Cardiac septum (tissue), 1 donor: Measurements from ENCODE around the gene TGDS. TPM values are rescaled to one million over a fixed set of nuclear protein-coding genes. Genes with fewer than 3 reads are reported as not detected.
"Not testable (repeated sequence)": the region's sequence is repeated elsewhere in the genome, so short reads cannot be mapped to it uniquely, and the experiment has no call there.

ENCODE experiments used
- DNase-seq: peaks from one replicate; pipeline ENCODE4 v3.0.0-alpha.2; 2020; ENCODE audit warnings: low spot score
- intact Hi-C: fragments of 100-400 bp; cut with DNase I; formaldehyde crosslinking; loops from one replicate; pipeline ENCODE4 v1.14.0; 2022
- total RNA-seq: library from RNA; stranded (reverse); fragmentation: NEBNext Ultra II Directional; extraction: Animal tissue kit (Norgen Biotek cat#: 25700); gene quantifications from one replicate; pipeline ENCODE4 v1.2.1, GENCODE V29; 2021
- donor health status: DM: no; HTN: no; CAD: no.

TGDS gene
- total RNA-seq, 1 donor from 2014 or later = 4.9 TPM

DNA sequence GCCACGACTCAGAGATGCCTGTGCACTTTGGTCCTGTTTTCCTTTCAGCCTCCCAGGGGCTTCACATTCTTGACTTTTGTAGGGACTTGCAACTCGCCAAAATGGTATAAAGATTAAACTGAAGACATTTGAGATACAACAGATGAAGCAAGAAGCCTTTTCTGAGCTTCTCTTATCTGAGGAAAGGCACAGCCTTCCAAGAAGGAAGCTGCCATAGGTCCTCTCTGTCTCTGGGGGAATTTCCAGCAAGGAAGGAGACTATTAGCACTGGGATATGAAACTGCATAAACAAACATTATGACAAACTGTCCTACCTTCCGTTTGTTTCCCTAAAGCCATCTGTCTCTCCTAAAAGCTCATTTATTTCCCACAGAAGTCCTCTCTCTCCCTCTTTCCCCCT lies 39.3 kb downstream of the TGDS start:
- intact Hi-C loops = loop anchor here (5.0 kb wide), 1 partner anchor 74 kb away; no protein-coding TSS in a partner anchor
- DNase-seq = no peak

- no peak for DNase-seq
- intact Hi-C loops = loop anchor here (5.0 kb wide), 1 partner anchor 74 kb away; no protein-coding TSS in a partner anchor
Observed at GRCh38 chr13:94556041-94556440, 39.9 kb downstream of the TGDS start.

DNA sequence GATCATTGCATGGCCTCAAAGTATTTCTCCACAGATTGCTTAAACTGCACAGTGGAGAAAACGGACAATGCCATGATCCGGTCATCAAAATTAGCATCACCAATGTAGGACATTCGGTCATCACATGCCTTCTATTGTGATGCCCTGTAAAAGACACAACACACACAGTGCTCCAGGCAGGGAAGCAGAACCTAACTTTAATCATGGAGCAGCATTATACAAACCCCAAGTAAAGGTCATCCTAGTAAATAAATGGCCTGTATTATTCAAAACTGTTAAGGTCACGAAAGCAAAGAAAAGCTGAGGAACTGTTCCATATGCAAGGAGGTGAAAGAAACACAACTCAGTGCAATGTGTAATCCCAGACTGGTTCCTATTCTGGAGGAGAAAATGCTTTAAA lies 42.2 kb downstream of the TGDS start:
- intact Hi-C loops = no loop called here
- DNase-seq = no peak

DNA sequence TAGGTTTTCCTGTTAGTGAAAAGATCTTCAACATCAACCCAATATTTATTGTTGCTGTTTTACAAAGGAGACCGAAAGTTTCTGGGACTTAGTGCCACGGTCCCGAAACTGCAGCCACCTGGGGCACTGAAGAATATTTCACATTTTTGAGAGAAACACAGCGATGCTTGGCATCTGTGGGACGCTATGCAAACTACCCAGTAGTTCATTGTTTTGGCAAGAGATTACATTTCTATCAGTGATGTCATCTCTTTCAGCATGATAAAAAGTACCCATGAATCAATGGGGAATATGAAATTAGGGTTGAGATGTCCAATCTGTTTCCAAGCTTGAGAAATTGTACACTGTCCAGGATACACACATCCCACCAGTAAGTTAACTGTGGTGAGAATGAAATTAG lies 43.9 kb downstream of the TGDS start:
- intact Hi-C loops = no loop called here
- DNase-seq = no peak

DNA sequence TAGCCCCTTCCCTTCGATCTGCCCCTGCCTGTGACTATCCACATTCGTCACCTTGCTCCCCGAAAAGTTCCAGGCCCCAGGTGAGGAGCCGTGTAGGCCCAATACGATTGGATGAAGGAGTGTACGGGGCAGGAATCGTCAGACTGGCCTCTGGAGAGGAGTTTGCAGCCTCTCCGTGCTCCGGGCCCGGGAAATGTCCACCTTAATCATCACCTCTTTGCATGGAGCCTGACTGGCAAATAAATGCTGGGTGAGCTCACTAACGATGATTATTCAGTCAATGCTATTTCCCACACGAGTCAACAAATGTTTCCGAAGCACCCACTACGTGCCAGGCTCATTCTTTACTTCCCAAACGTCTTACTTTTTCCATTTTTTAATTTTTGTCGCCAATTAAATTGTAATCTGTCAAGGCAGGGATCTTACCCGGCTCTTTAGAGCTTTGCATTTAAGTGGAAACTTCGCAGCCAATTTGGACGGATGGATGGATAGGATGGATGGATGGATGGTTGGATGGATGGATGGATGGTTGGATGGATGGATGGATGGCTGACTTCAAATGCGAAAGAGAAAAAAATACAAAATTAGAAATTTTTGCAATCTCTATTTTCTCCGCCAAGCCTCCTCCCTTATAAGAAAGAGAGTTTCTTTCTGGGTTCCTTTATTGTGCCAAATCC lies 45.8 kb downstream of the TGDS start:
- intact Hi-C loops = no loop called here
- DNase-seq = no peak

GRCh38 chr13:94549232-94550061 lies 46.5 kb downstream of the TGDS start:
- DNase-seq = peak; percentile 92
- intact Hi-C loops = loop anchor here (2.0 kb wide), 1 partner anchor 51 kb away; the partner anchor contains the start of gene GPR180

- DNase-seq = peak; percentile 82
- intact Hi-C loops = loop anchor here (2.0 kb wide), 1 partner anchor 52 kb away; the partner anchor contains the start of gene GPR180
Observed at GRCh38 chr13:94548821-94549231, 47.1 kb downstream of the TGDS start.

DNA sequence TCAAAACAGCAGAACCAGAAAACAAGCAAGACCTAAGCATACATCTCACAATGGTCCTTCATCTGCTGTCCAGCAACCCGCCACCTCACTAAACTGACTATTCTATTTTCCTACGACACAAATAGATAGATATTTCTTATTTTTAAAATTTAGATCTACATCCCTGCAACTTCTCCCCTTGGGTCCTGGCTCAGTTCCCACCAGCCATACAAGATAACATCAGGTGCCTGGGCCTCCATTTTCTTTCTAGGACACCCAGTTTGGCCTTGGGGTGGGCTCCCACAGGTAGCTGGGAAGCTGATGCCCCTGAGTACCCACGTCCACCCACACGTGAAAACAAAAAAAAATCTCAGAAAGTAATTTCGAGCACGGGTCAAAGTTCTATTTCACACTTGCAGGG lies 47.6 kb downstream of the TGDS start:
- no peak for DNase-seq

GRCh38 chr13:94546061-94546839 lies 49.7 kb downstream of the TGDS start:
- intact Hi-C loops = no loop called here

More for the DNA sequence above, 47.6 kb downstream of the TGDS start:
- intact Hi-C loops = loop anchor here (2.0 kb wide), 1 partner anchor 52 kb away; the partner anchor contains the start of gene GPR180

GRCh38 chr13:94544922-94545321 lies 51.0 kb downstream of the TGDS start:
- DNase-seq = no peak
- intact Hi-C loops = no loop called here

More at GRCh38 chr13:94546061-94546839, 49.7 kb downstream of the TGDS start:
- no peak for DNase-seq

GRCh38 chr13:94542917-94543316 lies 53.0 kb downstream of the TGDS start:
- intact Hi-C loops = no loop called here
- DNase-seq = no peak

GRCh38 chr13:94537740-94538630 lies 58.0 kb downstream of the TGDS start:
- intact Hi-C loops = no loop called here

GRCh38 chr13:94535775-94536174 lies 60.2 kb downstream of the TGDS start:
- DNase-seq = no peak
- intact Hi-C loops = no loop called here

More at GRCh38 chr13:94537740-94538630, 58.0 kb downstream of the TGDS start:
- DNase-seq = no peak

DNA sequence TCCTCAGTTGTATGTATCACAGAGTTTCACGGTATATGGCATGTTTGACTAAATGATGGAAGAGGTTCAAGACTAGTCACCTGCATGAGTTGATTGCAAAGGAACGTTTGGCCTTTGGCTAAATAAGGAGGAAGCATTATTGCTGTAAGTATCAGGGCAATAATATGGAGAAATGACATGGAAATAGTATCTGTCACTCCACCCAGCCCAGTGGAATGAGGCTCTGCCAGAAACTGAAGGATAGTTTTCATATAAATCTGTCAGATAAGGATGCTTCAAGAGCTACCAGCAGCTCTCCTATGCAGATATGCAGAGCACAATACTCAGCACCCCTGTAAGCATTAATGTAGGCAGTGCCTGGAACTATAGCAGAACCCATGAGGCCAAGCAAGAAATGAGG lies 60.7 kb downstream of the TGDS start:
- DNase-seq = no peak
- intact Hi-C loops = no loop called here

GRCh38 chr13:94534166-94534565 lies 61.8 kb downstream of the TGDS start:
- intact Hi-C loops = no loop called here
- no peak for DNase-seq

GRCh38 chr13:94532278-94532677 lies 63.7 kb downstream of the TGDS start:
- intact Hi-C loops, DNase-seq: not testable (repeated sequence)

- intact Hi-C loops, DNase-seq: not testable (repeated sequence)
Observed at GRCh38 chr13:94526956-94527355, 69.0 kb downstream of the TGDS start.

- DNase-seq = no peak
- intact Hi-C loops = no loop called here
Observed at GRCh38 chr13:94525781-94526180, 70.2 kb downstream of the TGDS start.

GRCh38 chr13:94524407-94524806 lies 71.5 kb downstream of the TGDS start:
- intact Hi-C loops = no loop called here
- no peak for DNase-seq
